CMK (cell line): ENCODE data around the gene BARD1.
"Not testable (repeated sequence)": the region's sequence is repeated elsewhere in the genome, so short reads cannot be mapped to it uniquely, and the experiment has no call there.

Experiments used
- DNase-seq: peaks from one replicate; pipeline ENCODE4 v3.0.0-alpha.2; 2010; ENCODE audit warnings: low read depth

Gene BARD1

GRCh38 chr2:214808981-214809750 lies at the start of gene BARD1:
TSS of gene BARD1 (minus strand) at chr2:214809683. CDS start at chr2:214809569, 114 bp downstream.
- DNase-seq = no peak

DNA sequence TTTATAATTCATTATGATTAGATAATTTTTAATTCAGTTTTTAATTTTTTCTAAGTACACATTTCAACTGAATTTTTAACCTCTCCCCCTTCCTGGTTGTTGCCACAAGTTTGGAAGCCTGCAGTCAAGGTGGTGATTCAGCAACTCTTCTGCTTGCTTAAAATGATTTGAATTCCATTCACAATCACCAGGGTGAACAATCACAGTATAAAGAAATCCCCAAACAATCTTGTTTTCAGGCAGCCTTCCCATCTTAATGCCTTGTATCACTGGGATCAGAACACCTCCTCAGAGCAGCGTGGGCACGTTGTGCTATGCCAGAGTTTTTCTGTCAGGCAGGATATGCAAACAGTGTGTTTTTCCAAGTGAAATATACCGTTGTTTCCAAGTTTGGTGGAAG lies 46.7 kb upstream of the BARD1 start:
- DNase-seq = no peak

DNA sequence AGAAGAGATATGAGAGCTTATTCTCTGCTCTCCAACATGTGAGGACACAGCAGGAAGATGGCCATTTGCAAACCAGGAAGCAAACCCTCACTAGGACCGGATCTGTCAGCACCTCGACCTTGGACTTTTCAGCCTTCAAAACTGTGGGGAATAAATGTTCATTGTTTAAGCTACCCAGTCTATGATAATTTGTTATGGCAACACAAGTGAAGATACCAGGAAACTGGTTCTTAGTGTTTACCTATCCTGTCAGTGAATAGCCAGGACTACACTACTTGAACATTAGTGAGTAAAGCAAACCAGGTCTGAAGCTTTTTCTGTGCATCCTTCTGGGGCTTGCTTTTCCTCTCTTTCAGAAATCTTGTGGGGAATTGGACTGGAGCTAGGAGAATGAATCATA lies 44.4 kb upstream of the BARD1 start:
- no peak for DNase-seq

DNA sequence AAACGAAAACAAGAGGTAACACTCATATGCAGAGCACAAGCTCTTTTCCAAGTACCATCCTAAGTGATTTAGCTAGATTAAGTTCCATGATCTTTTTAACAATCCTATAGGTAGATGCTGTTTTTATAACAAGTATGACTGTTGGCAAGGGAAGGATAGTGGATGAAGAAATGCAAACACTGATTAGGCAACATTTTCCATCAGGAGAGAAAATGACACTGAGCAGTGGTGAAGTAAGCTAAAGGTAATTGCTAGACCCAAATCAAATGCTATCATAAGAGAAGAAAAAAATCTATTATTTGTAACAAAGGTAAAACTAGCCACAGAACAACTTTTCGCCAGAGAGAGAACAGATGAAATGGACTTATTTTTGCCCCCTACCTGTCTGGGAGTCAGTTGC lies 34.3 kb upstream of the BARD1 start:
- no peak for DNase-seq

GRCh38 chr2:214839464-214839863 lies 30.0 kb upstream of the BARD1 start:
- no peak for DNase-seq

DNA sequence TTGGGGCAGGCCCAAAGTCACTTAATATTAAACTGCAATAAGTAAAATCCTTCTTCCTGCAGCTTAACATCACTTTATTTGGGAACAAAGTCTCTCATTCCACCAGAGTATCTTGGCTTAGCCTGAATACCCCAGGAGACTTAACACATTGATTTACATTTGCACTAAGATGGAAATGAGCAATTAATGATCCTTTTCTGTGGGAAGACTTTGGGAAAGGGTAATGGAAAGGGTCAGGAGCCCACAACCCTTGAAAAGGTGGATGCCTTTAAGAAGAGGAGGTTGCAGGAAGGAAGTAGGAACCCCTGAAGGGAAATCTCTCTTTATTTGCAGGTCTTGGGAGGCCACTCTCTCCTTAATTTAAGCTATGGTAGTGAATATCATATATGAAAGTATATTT lies 28.0 kb upstream of the BARD1 start:
- DNase-seq = no peak

DNA sequence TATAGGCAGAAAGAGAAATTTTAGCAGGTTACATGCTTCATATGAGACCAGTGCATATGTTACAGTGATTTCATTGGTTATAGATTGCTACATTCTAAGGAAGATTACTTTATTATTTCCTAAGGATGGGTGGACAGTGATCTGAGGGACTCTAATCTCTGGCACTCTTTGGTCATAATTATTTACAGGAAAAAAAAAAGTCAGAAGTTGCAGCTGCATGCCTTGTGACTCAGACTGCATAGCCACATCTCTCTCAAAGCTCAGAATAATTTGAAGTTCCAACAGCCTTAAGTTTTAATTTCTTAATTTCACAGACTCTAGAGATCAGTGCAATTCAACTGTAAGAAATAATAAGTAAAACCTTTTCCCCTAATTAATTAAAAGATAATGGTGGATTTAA lies 27.1 kb upstream of the BARD1 start:
- DNase-seq = no peak

DNA sequence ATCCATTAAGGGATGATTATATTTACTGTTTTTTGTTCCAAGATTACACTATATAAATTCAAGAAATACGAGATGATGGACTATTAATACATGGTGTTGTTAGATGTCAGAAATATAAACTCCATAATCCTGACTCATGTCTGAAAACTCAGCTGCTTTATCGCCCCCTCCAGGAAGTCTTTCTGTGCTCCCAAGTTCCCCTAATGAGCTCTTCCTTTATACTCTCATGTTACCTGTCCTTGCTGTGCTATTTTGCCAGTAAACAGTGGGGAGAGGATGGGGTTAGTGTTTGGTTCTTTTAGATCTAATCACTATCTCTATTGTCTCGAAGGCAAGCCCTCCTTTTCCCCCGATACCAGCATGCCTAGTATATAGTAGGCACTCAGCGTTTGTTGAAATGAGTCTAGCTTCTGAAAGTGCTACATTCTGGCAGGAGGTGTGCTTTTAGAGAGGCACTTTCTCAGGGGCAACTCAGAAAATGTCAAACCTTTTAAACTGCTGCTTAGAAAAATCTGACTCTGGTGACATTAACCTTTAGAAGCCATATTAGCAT lies 21.4 kb upstream of the BARD1 start:
- no peak for DNase-seq

- DNase-seq = no peak
These were observed 6.6 kb upstream of the BARD1 start for GRCh38 chr2:214816008-214816533.

DNA sequence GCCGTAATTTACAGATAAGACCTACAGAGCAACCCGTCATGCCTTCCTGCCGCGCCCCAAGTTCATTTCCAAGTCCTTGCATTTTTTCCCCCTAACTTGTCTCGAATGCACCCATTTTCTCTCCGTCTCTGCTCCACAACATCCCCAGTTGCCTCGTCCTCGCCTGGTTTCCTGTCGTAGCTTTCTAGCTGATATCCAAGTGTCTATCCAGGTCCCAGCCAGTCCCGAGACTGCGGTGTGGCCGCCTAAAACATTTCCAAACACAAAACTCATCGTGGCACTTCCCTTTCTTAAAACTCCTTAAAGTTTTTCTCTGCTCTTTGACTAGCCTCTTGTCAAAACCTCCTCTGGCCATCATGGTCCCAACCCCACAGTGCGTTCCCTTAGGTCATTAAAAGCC lies 1.2 kb upstream of the BARD1 start:
- no peak for DNase-seq

DNA sequence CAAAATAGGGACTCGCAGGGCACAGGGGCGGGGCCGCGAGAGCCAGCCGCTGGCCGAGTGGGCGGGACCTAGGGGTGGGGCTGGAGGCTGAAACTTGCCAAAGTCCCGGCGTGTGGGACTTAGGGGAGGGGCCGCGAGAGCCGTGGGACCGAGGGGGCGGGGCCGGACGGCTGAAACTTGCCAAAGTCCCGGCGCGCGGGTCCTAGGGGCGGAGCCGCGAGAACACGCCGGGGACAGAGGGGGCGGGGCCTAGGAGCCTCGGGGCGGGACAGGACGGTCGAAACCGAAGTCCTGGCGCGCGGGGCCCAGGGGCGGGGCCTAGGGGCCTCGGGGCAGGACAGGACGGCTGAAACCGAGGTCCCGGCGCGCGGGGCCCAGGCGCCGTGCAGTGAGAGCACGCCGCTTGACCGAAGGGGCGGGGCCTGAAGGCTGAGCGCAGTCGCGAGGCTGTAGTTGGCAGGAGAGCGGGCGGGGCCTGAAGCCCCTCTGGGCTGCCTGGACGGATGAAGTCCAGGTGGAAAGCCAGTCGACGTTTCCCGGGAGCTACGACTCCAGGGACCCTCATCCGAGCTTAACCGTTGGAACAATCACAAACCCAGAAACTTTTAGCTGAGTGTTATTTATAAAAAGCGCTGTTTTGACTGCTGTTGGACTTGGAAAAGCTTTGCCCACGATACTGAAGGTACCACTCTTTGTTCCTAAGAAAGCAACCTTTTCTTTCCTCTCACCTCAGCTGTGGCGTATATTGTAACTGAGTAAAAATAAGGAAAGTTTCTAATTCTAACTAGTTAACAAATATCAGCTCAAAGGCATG lies 475 bp upstream of the BARD1 start:
- DNase-seq = peak; percentile 93

GRCh38 chr2:214807653-214808052 lies 1.8 kb downstream of the BARD1 start:
- DNase-seq = no peak

DNA sequence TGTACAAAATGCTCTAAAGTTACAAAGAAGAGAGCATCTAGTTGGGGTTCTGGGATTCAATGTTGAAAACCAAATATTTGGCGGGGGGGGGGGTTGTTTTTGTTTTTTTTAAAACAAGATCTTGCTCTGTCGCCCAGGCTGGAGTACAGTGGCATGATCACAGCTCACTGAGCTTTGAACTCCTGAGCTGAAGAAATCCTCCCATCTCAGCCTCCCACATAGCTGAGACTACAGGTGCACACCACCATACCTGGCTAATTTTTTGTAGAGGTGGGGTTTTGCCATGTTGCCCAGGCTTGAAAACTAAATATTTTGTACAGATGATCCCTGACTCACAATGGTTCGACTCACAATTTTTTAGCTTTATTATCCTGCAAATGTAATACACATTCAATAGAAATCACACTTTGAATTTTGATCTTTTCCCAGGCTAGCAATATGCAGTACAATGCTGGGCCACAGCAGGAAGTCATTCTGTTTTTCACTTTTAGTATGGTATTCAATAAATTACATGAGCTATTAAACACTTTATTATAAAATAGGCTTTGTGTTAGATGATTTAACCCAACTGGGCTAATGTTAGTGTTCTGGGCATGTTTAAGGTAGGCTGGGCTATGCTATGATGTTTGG lies 7.6 kb downstream of the BARD1 start:
- no peak for DNase-seq

- DNase-seq = no peak
These were observed 8.4 kb downstream of the BARD1 start for GRCh38 chr2:214801068-214801467.

- no peak for DNase-seq
These were observed 9.3 kb downstream of the BARD1 start for GRCh38 chr2:214800180-214800579.

DNA sequence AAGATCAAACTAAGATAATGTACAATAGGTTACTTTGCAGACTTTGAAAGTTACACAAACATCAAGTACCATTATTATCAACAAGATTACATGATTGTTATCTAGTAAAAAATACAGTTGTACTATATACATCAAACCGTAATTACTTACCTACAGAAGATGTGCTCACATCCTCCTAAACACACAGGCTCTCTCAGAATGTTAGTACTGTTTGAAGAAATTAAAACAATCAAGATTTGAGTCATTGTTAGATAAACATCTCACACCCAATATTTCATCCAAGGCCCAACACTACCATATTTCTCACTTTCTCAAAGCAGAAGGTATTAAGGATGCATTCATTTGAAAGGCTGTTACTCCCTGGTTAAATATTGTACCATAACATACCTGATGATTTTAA lies 12.6 kb downstream of the BARD1 start:
- DNase-seq = no peak

- DNase-seq = not testable (repeated sequence)
These were observed 26.3 kb downstream of the BARD1 start for GRCh38 chr2:214783181-214783580.

DNA sequence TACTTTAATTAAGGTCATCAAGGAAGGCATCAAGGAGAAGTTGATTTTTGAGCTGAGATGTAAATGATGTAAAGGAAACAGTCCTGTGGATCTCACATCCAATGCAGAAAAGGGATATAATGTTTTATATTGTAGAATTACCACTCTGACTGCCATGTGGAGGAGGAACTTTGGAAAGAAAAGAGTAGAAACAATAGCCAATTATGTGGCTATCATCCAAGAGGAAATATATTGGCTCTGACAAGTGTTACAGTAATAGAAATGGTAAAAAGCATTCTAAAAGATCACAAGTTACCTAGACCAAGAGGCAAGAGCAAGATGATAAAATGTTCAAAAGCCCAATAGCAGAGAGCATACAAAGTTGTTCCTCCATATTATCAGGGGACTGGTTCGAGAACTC lies 26.8 kb downstream of the BARD1 start:
- DNase-seq = no peak

GRCh38 chr2:214781226-214781625 lies 28.3 kb downstream of the BARD1 start:
- no peak for DNase-seq

- no peak for DNase-seq
These were observed 33.5 kb downstream of the BARD1 start for GRCh38 chr2:214775971-214776370.

- no peak for DNase-seq
These were observed 35.4 kb downstream of the BARD1 start for GRCh38 chr2:214774108-214774507.

- no peak for DNase-seq
These were observed 37.0 kb downstream of the BARD1 start for GRCh38 chr2:214772443-214773015.
